ENCODE measurements around the gene OBP2B. TPM values are rescaled to one million over a fixed set of nuclear protein-coding genes. Genes with fewer than 3 reads are reported as not detected.
"Not testable (repeated sequence)": the region's sequence is repeated elsewhere in the genome, so short reads cannot be mapped to it uniquely, and the experiment has no call there.

Gene OBP2B
- total RNA-seq (2014; rRNA removed; shearing (Covaris generic)) (not detected in 2 replicates), total RNA-seq (2022) (not detected in 2 replicates), Bru-seq, nascent RNA (not detected), BruChase-seq, experiment 1, labeled RNA remaining after a 6-hour chase (not detected), BruChase-seq, experiment 2, labeled RNA remaining after a 2-hour chase (not detected)
- long read RNA-seq: 0 reads

GRCh38 chr9:133208880-133209300, at the start of gene OBP2B:
Gene OBP2B (minus strand): TSS chr9:133209250. CDS start chr9:133209199, 51 bp downstream.
- CTCF ChIA-PET (ENCODE audit: unreplicated experiment); H3K4me3 ChIP-seq (ENCODE audit: low read depth, low read length, poor library complexity, severe bottlenecking); H3K9me3 ChIP-seq (ENCODE audit: low read length); H4K20me1 ChIP-seq (ENCODE audit: insufficient read depth, low read length); H3K4me2 ChIP-seq (ENCODE audit: low read length); H3K27ac ChIP-seq (ENCODE audit: low read depth, low read length, poor library complexity, severe bottlenecking); H2AFZ ChIP-seq (ENCODE audit: low read length); intact Hi-C loops (cut with micrococcal nuclease; ENCODE audit: unreplicated experiment); H3K4me1 ChIP-seq (ENCODE audit: insufficient read depth, low read length, poor library complexity, severe bottlenecking); H3K9me2 ChIP-seq (ENCODE audit: insufficient read depth, low read length); H3K36me3 ChIP-seq (ENCODE audit: insufficient read depth, low read length); BruUV-seq (replicated peaks); H3K79me2 ChIP-seq (ENCODE audit: insufficient read depth, low read depth, low read length); POLR2A ChIA-PET; DNase-seq (ENCODE audit: low spot score): not testable (repeated sequence)

- intact Hi-C loops (cut with micrococcal nuclease; ENCODE audit: unreplicated experiment): no loop called here
- CTCF ChIA-PET (ENCODE audit: unreplicated experiment): no interaction called here
- Histone ChIP-seq H3K9me3 (ENCODE audit: low read length) (no peaks in the 10 kb centered on the region), H2AFZ (ENCODE audit: low read length) (no peak overlapping the region), H4K20me1 (ENCODE audit: insufficient read depth, low read length) (no peaks in the 10 kb centered on the region), H3K4me2 (ENCODE audit: low read length) (no peak overlapping the region), H3K4me1 (ENCODE audit: insufficient read depth, low read length, poor library complexity, severe bottlenecking) (no peaks in the 10 kb centered on the region), H3K36me3 (ENCODE audit: insufficient read depth, low read length) (no peaks in the 10 kb centered on the region), H3K9me2 (ENCODE audit: insufficient read depth, low read length) (no peaks in the 10 kb centered on the region), H3K27ac (ENCODE audit: low read depth, low read length, poor library complexity, severe bottlenecking) (no peak overlapping the region), H3K4me3 (ENCODE audit: low read depth, low read length, poor library complexity, severe bottlenecking) (no peak overlapping the region), H3K79me2 (ENCODE audit: insufficient read depth, low read depth, low read length) (no peaks in the 10 kb centered on the region)
- BruUV-seq (replicated peaks): no TSS peak
- TF ChIP-seq CTCF (conservative IDR thresholded peaks at IDR 0.05; ENCODE audit: low read length): no peak
- no peak for TF ChIP-seq EZH2phosphoT487 (IDR thresholded peaks at IDR 0.05; ENCODE audit: borderline replicate concordance, low read depth, low read length)
- no peak for DNase-seq (ENCODE audit: low spot score)
- POLR2A ChIA-PET: interaction anchor here (0.5 kb wide), 1 partner anchor 488 kb away, joined by 3 read pairs; no protein-coding TSS in a partner anchor
Measured at GRCh38 chr9:133258061-133259015, 49.3 kb upstream of the OBP2B start.

GRCh38 chr9:133257465-133257956, 48.5 kb upstream of the OBP2B start:
- H3K9me2 ChIP-seq (ENCODE audit: insufficient read depth, low read length): no peaks in the 10 kb centered on the region
- H3K36me3 ChIP-seq (ENCODE audit: insufficient read depth, low read length): no peaks in the 10 kb centered on the region
- H2AFZ ChIP-seq (ENCODE audit: low read length): no peak overlapping the region
- DNase-seq (ENCODE audit: low spot score): no peak
- no peaks in the 10 kb centered on the region for H4K20me1 ChIP-seq (ENCODE audit: insufficient read depth, low read length)
- no peak overlapping the region for H3K4me2 ChIP-seq (ENCODE audit: low read length)
- intact Hi-C loops (cut with micrococcal nuclease; ENCODE audit: unreplicated experiment): no loop called here
- H3K4me1 ChIP-seq (ENCODE audit: insufficient read depth, low read length, poor library complexity, severe bottlenecking): no peaks in the 10 kb centered on the region
- H3K4me3 ChIP-seq (ENCODE audit: low read depth, low read length, poor library complexity, severe bottlenecking): no peak overlapping the region
- no peak for TF ChIP-seq EZH2phosphoT487 (IDR thresholded peaks at IDR 0.05; ENCODE audit: borderline replicate concordance, low read depth, low read length)
- TF ChIP-seq CTCF (conservative IDR thresholded peaks at IDR 0.05; ENCODE audit: low read length): no peak
- ChIA-PET CTCF (ENCODE audit: unreplicated experiment) (no interaction called here), POLR2A (no interaction called here)
- BruUV-seq (replicated peaks): no TSS peak
- H3K27ac ChIP-seq (ENCODE audit: low read depth, low read length, poor library complexity, severe bottlenecking): no peak overlapping the region
- no peaks in the 10 kb centered on the region for H3K79me2 ChIP-seq (ENCODE audit: insufficient read depth, low read depth, low read length)
- H3K9me3 ChIP-seq (ENCODE audit: low read length): no peaks in the 10 kb centered on the region
